ENCODE data around the gene GIMAP7. TPM values are rescaled to one million over a fixed set of nuclear protein-coding genes. Genes with fewer than 3 reads are reported as not detected.

GIMAP7 gene
- total RNA-seq, 1 experiment from 2014 or later, result 0.33 TPM

GRCh38 chr7:150503581-150503980 lies 11.1 kb upstream of the GIMAP7 start:
- H3K36me3 ChIP-seq (ENCODE audit: control insufficient read depth, insufficient read depth, low read length), result no peaks in the 10 kb centered on the region
- ChIA-PET CTCF (no interaction called here), POLR2A (no interaction called here)
- H3K9me3 ChIP-seq (ENCODE audit: control insufficient read depth, insufficient read depth, low read depth, low read length), result no peaks in the 10 kb centered on the region
- no peak overlapping the region for H3K4me3 ChIP-seq (ENCODE audit: low read depth in 2 of 2, low read length in 2 of 2)
- ATAC-seq (no peak), DNase-seq (ENCODE audit: low read depth, low spot score) (no peak)
- no TSS peak for BruUV-seq (replicated peaks)
- in situ Hi-C loops (cut with HindIII; ENCODE audit: low pct_unique_long_range_greater_than_20kb, low sequenced_read_pairs) (no loop called here), intact Hi-C loops (cut with micrococcal nuclease; ENCODE audit: unreplicated experiment) (no loop called here)
- TF ChIP-seq CTCF (IDR thresholded peaks at IDR 0.05) (no peak), POLR2AphosphoS5 (IDR thresholded peaks at IDR 0.05; ENCODE audit: low read depth, low read length) (no peak), REST (IDR thresholded peaks at IDR 0.05; ENCODE audit: insufficient read depth in 1 of 2, low read depth in 2 of 2, low read length in 1 of 2) (no peak), SIN3A (IDR thresholded peaks at IDR 0.05; ENCODE audit: borderline replicate concordance, insufficient read depth, low read depth, low read length) (no peak), TCF7L2 (IDR thresholded peaks at IDR 0.05; ENCODE audit: low read depth, low read length) (no peak)
- H3K4me1 ChIP-seq (ENCODE audit: control insufficient read depth, insufficient read depth, low read length), result no peaks in the 10 kb centered on the region
- H3K27ac ChIP-seq (ENCODE audit: low read length), result no peak overlapping the region
- no peaks in the 10 kb centered on the region; the same call in 1 of the 2 replicates for H3K27me3 ChIP-seq (ENCODE audit: control insufficient read depth, insufficient read depth, low read length)

- DNase-seq (ENCODE audit: low read depth, low spot score) (no peak), ATAC-seq (no peak)
- Histone ChIP-seq H3K4me3 (ENCODE audit: low read depth in 2 of 2, low read length in 2 of 2) (no peak overlapping the region), H3K27ac (ENCODE audit: low read length) (no peak overlapping the region), H3K4me1 (ENCODE audit: control insufficient read depth, insufficient read depth, low read length) (no peaks in the 10 kb centered on the region), H3K27me3 (ENCODE audit: control insufficient read depth, insufficient read depth, low read length) (no peaks in the 10 kb centered on the region; the same call in 1 of the 2 replicates), H3K9me3 (ENCODE audit: control insufficient read depth, insufficient read depth, low read depth, low read length) (no peaks in the 10 kb centered on the region), H3K36me3 (ENCODE audit: control insufficient read depth, insufficient read depth, low read length) (no peaks in the 10 kb centered on the region)
- in situ Hi-C loops (cut with HindIII; ENCODE audit: low pct_unique_long_range_greater_than_20kb, low sequenced_read_pairs) (no loop called here), intact Hi-C loops (cut with micrococcal nuclease; ENCODE audit: unreplicated experiment) (no loop called here)
- POLR2A ChIA-PET, result no interaction called here
- BruUV-seq (replicated peaks), result no TSS peak
- no peak for TF ChIP-seq REST (IDR thresholded peaks at IDR 0.05; ENCODE audit: insufficient read depth in 1 of 2, low read depth in 2 of 2, low read length in 1 of 2)
- TF ChIP-seq SIN3A (IDR thresholded peaks at IDR 0.05; ENCODE audit: borderline replicate concordance, insufficient read depth, low read depth, low read length), result no peak
- CTCF ChIA-PET, result no interaction called here
Observed at GRCh38 chr7:150507947-150508602, 6.6 kb upstream of the GIMAP7 start.
